CD4-positive, alpha-beta T cell treated with Interleukin-6 for 4 hours (primary cell): ENCODE results near the gene HES3.
A peak's percentile ranks its signal among the peaks of the same experiment; 100 is the strongest.

Experiments
- DNase-seq: peaks from one replicate; pipeline ENCODE4 v3.0.0-alpha.2; 2020; ENCODE audit warnings: mixed read lengths

Gene HES3, protein sequence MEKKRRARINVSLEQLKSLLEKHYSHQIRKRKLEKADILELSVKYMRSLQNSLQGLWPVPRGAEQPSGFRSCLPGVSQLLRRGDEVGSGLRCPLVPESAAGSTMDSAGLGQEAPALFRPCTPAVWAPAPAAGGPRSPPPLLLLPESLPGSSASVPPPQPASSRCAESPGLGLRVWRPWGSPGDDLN

GRCh38 chr1:6243993-6244392, at the start of gene HES3:
HES3 (plus strand) TSS chr1:6244179; CDS start chr1:6244366, 187 bp downstream.
- DNase-seq, result no peak

DNA sequence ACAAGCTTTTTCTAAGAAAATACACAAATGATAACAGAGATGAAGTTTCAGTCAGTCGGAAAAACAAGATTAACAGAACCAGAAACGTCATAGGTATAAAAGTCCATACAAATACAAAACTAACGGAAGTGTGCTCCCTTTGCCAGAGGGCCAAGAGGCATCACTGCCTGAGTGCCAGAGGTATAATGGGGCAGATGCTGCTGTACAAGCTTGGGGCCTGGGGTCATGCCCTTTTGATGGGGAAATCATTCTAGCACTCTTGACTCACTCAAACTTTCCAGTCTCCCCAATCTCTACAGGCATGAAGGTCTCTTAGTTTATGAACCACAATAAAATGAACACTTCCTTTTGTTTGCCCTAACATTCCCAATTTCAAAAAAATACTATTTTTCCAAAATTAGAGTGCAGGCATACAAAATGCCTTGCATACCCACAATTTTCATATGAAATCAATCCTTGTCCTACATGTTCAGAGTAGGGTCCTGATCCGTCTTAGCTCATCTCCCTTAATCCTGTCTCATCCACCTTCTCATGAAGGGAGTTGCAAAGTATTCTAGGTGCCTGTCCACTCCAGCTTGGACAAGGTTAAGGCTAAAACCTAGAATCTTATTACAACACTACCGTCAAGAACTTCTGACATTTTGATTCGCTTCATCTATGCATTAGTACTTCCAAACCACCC, 46.1 kb upstream of the HES3 start:
- DNase-seq, result no peak

GRCh38 chr1:6198646-6199297, 45.2 kb upstream of the HES3 start:
- peak; percentile 33 for DNase-seq

DNA sequence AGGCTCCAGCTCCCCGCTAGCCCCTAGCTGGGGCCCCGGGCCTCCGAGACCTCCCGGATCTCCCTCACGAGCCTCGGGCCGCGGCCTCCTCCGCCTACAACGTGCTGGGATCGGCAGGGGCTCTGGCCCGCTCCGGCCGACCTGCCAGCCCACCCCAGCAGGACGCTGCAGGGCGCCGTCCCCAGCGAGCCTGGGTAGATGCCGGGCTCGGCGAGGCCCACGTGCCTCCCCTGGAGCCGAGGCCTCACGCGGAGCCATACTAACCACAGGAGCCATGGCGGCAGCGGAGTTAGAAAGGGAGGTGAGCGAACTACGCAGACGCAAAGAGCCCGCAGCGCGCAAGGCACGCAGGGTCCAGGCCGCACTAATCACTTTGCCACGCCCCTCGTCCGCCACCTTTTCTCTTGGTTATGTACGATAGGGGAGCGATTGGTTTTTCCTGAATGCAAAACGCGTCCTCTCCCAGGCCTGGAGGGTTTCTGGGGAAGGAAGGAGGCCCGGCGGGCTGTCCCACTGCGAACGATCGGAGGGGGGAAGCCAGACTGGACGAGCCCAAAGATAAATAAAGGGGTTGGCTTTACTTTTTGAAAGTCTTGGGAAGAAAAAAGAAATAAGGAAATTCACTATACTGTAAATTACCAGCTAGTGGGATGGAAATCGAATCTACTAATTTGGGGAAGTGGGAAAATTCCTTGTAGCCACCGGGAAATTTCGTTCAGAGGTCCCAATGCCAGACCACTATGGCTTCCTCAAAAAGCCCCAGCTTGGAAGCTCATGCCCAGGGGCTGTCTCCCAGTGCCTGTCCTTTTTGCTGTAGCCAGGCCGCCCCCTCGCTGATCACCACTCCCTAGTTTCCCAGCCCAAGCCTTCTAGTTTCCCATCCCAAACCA, 44.4 kb upstream of the HES3 start, which contains the start of gene RPL22:
RPL22 (minus strand) TSS at position 298 of the 890 bp plus-strand sequence; CDS start at position 276, 22 bp downstream.
- DNase-seq, result peak; percentile 99

- no peak for DNase-seq
Measured at GRCh38 chr1:6200188-6200809, 43.7 kb upstream of the HES3 start.

GRCh38 chr1:6202256-6202655, 41.7 kb upstream of the HES3 start:
- DNase-seq, result no peak

DNA sequence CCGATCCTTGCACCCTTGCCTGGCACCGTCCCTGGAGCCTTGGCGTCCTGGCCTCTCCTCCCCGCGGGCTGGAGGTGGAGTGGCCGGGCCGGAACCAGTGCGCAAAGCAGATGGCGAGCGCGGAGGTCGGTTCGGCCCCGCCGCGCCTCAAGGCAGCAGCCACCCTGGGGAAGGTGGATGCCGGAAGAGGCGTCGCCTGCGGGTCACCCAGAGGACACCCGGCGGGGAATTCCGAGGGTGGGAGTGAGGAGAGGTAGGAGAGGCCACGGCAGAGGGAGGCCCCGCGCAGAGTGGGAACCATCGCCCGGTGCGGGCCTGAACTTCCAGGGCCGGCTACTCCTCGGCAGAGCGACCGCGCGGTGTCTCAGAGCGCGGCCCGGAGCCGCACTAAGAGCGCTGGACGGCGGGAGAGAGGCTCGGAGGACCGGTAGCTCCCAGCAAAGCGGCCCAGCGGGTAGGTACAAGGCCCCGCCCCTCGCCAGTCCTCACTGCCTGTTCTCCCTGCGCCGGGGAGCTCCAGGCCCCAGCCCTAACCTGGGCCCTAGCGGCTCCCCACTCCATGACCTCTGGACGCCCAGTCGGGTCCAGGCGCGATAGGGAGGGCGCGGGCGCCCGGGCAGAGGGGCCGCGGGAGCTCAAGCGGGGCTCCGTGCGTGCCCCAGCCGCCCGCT, 38.0 kb upstream of the HES3 start, which contains the start of gene RNF207:
RNF207 (plus strand) TSS at position 271 of the 671 bp plus-strand sequence. CDS start 417 bp downstream, outside the sequence.
- DNase-seq, result peak; percentile 55

DNA sequence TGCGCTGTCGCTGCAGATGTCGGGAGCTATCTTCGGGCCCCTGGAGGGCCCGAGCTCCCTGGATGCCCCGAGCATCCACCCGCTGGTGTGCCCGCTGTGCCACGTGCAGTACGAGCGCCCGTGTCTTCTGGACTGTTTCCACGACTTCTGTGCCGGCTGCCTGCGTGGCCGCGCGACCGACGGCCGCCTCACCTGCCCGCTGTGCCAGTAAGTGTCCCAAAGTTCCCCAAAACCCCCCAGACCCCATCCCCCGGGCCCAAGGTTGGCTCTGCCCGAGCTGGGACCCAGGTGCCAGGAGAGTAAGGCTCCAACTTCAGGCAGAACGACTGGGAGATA, 37.5 kb upstream of the HES3 start:
- no peak for DNase-seq

- DNase-seq, result no peak
Measured at GRCh38 chr1:6207075-6207885, 36.7 kb upstream of the HES3 start.

DNA sequence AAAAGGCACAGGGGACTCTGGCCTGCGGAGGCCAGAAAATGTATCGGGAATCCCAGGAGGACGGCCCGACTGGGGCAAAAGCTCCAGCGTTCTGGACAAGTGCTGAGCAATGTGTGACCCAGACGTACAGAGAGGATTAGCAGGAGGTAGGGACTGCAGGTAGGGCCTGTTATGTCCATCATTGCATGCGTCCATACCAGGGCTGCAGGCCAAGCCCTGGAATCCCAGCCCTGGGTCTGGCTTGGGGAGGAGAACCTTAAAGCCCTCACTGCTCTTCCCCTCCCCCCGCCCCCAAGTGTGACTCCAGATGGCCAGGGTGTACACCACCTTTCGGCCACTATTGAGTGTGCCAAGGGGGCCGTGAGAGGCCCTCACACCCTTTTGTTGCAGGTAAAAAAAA, 36.1 kb upstream of the HES3 start:
- no peak for DNase-seq

- peak; percentile 23 for DNase-seq
Measured at GRCh38 chr1:6208723-6209660, 35.0 kb upstream of the HES3 start.

GRCh38 chr1:6209661-6210580, 34.1 kb upstream of the HES3 start:
- peak; percentile 5 for DNase-seq

- no peak for DNase-seq
Measured at GRCh38 chr1:6210591-6211355, 33.2 kb upstream of the HES3 start.

- DNase-seq, result no peak
Measured at GRCh38 chr1:6211731-6212130, 32.2 kb upstream of the HES3 start.

- DNase-seq, result no peak
Measured at GRCh38 chr1:6212193-6212959, 31.6 kb upstream of the HES3 start.

DNA sequence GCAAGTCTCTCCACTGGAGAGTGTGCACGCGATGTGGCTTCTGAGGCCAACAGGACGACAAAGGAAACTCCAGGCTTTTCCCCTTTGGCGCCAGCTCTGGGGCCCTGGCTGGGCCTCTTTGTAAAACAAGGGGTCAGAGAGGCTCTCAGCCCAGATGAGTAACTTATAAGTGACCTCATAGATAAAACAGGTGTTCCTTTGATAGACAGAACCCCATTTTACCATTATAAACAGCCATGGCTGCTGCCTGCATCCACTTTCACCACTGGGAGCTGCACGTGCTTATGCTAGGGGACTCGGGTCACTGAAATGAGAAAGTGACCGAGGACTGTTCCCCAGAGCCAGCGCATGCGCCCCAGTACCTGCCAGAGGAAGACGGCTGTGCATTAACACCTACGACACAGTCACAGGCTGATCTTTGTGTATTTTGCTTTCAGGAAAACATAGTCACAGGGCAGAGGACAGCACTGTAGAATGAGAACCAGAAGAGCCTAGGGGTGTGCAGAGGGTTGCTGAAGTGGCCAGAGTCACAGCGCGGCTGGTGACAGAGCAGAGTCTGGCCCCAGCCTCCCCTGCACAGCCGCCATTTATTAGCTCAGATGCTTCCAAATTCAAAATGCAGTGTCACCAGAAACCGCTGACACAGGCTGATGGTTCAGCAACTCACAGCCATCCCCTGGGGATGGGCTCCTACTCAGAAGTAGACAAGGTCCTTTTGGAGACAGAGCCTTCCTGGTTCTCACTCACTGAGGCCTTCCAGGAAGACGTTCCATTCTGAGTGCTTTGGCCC, 25.4 kb upstream of the HES3 start:
- DNase-seq, result no peak
